RWPE2 (cell line): ENCODE data around the gene UBE2E2.
A peak's percentile ranks its signal among the peaks of the same experiment; 100 is the strongest.

Experiments used
- ATAC-seq: fragments of 200-7000 bp; cut with Tn5 transposase; 3 replicates; pipeline ENCODE4 v1.9.1; 2021; ENCODE audit warnings: low read depth
- DNase-seq: peaks from one replicate; pipeline ENCODE4 v3.0.0-alpha.2; 2020; ENCODE audit warnings: low spot score
- H3K27ac ChIP-seq: fragments of 450-650 bp; 2 replicates; pipeline ENCODE4 v1.5.1; 2017; ENCODE audit warnings: mild to moderate bottlenecking; ENCODE audit not compliant: poor library complexity, severe bottlenecking
- H3K27me3 ChIP-seq: fragments of 250-450 bp; sonication (Bioruptor Pico); 2 replicates; pipeline ENCODE4 v1.5.1; 2021; ENCODE audit warnings: mild to moderate bottlenecking, moderate library complexity; ENCODE audit not compliant: insufficient read depth, poor library complexity, severe bottlenecking
- H3K36me3 ChIP-seq: fragments of 250-450 bp; sonication (Bioruptor Pico); 2 replicates; pipeline ENCODE4 v1.5.1; 2020; ENCODE audit warnings: low read depth, mild to moderate bottlenecking, moderate library complexity
- H3K4me1 ChIP-seq: fragments of 250-450 bp; sonication (Bioruptor Pico); 2 replicates; pipeline ENCODE4 v1.5.1; 2021; ENCODE audit warnings: mild to moderate bottlenecking, moderate library complexity; ENCODE audit not compliant: insufficient read depth, poor library complexity, severe bottlenecking
- H3K4me3 ChIP-seq: fragments of 250-450 bp; sonication (Bioruptor Pico); 2 replicates; pipeline ENCODE4 v1.5.1; 2021; ENCODE audit warnings: mild to moderate bottlenecking, moderate library complexity; ENCODE audit not compliant: severe bottlenecking
- H3K9me3 ChIP-seq: fragments of 250-450 bp; sonication (Bioruptor Pico); 2 replicates; pipeline ENCODE4 v1.5.1; 2021; ENCODE audit warnings: mild to moderate bottlenecking, moderate library complexity; ENCODE audit not compliant: severe bottlenecking
- CTCF ChIP-seq: fragments of 450-650 bp; IDR thresholded peaks from one replicate; pipeline ENCODE4 v1.5.1; 2017; ENCODE audit warnings: mild to moderate bottlenecking, moderate library complexity; ENCODE audit not compliant: poor library complexity, severe bottlenecking

UBE2E2 gene

GRCh38 chr3:23574822-23575315, 371.7 kb downstream of the UBE2E2 start:
- Histone ChIP-seq H3K27ac (no peak overlapping the region), H3K27me3 (no peaks in the 10 kb centered on the region), H3K36me3 (no peaks in the 10 kb centered on the region), H3K9me3 (no peaks in the 10 kb centered on the region), H3K4me1 (peaks cover 20% of the 10 kb centered on the region), H3K4me3 (no peak overlapping the region)
- no peak for DNase-seq
- ATAC-seq: no peak
- TF ChIP-seq CTCF: no peak

- Histone ChIP-seq H3K27me3 (no peaks in the 10 kb centered on the region), H3K4me3 (no peak overlapping the region), H3K36me3 (no peaks in the 10 kb centered on the region), H3K27ac (peak overlapping the region; percentile 14), H3K4me1 (peaks cover 26% of the 10 kb centered on the region), H3K9me3 (no peaks in the 10 kb centered on the region)
- TF ChIP-seq CTCF: no peak
- DNase-seq: no peak
- ATAC-seq: peak; percentile 60
These were observed 372.6 kb downstream of the UBE2E2 start for GRCh38 chr3:23575697-23576096.

GRCh38 chr3:23576379-23576959, 373.3 kb downstream of the UBE2E2 start:
- Histone ChIP-seq H3K4me1 (peaks cover 28% of the 10 kb centered on the region), H3K27ac (peak overlapping the region; percentile 14), H3K4me3 (no peak overlapping the region), H3K36me3 (no peaks in the 10 kb centered on the region), H3K9me3 (no peaks in the 10 kb centered on the region), H3K27me3 (no peaks in the 10 kb centered on the region)
- DNase-seq (no peak), ATAC-seq (peak; percentile 39)
- no peak for TF ChIP-seq CTCF

- ATAC-seq (peak; percentile 88), DNase-seq (no peak)
- H3K9me3 ChIP-seq: no peaks in the 10 kb centered on the region
- H3K4me3 ChIP-seq: no peak overlapping the region
- peak overlapping the region; percentile 59 for H3K27ac ChIP-seq
- no peaks in the 10 kb centered on the region for H3K27me3 ChIP-seq
- no peaks in the 10 kb centered on the region for H3K36me3 ChIP-seq
- peaks cover 27% of the 10 kb centered on the region for H3K4me1 ChIP-seq
- TF ChIP-seq CTCF: no peak
These were observed 377.1 kb downstream of the UBE2E2 start for GRCh38 chr3:23580096-23580713.
